ENCODE measurements around the gene NKX6-1. TPM values are rescaled to one million over a fixed set of nuclear protein-coding genes. Genes with fewer than 3 reads are reported as not detected.

NKX6-1 gene
- polyA plus RNA-seq, 2 donors, result 2.5 to 8.2 TPM

- peak overlapping the region; percentile 69 to 82 for H3K27ac ChIP-seq (ENCODE audit: low read depth in 2 of 2, low read length in 1 of 2)
- H3K4me3 ChIP-seq (ENCODE audit: low read depth in 1 of 2, low read length in 2 of 2), result peak overlapping the region in 1 of 2 donors; percentile 20
- H3K27me3 ChIP-seq (ENCODE audit: control insufficient read depth in 1 of 2, insufficient read depth in 2 of 2, low read length in 2 of 2), result peaks cover 0 to 32% of the 10 kb centered on the region in 2 donors
- H3K9me3 ChIP-seq (ENCODE audit: control insufficient read depth in 2 of 2, insufficient read depth in 1 of 2, low read depth in 1 of 2, low read length in 1 of 2), result peaks cover 0 to 5% of the 10 kb centered on the region in 2 donors
- WGBS, 2 donors, result 34 to 37% methylated on average over 22 of the region's 22 CpGs
- H3K4me1 ChIP-seq (ENCODE audit: control insufficient read depth in 2 of 2, insufficient read depth in 2 of 2, low read length in 1 of 2), result peaks cover 6 to 9% of the 10 kb centered on the region in 2 donors
- H3K36me3 ChIP-seq (ENCODE audit: control insufficient read depth in 2 of 2, insufficient read depth in 2 of 2, low read length in 1 of 2), result peaks cover 0 to 2% of the 10 kb centered on the region in 2 donors
Measured at GRCh38 chr4:84500386-84501201, 1.5 kb upstream of the NKX6-1 start.

- peak overlapping the region in 1 of 2 donors; percentile 61 for H3K4me3 ChIP-seq (ENCODE audit: low read depth in 1 of 2, low read length in 2 of 2)
- H3K36me3 ChIP-seq (ENCODE audit: control insufficient read depth in 2 of 2, insufficient read depth in 2 of 2, low read length in 1 of 2), result peaks cover 0 to 2% of the 10 kb centered on the region in 2 donors
- peak overlapping the region; percentile 62 to 69 for H3K27ac ChIP-seq (ENCODE audit: low read depth in 2 of 2, low read length in 1 of 2)
- peaks cover 6 to 9% of the 10 kb centered on the region in 2 donors for H3K4me1 ChIP-seq (ENCODE audit: control insufficient read depth in 2 of 2, insufficient read depth in 2 of 2, low read length in 1 of 2)
- H3K9me3 ChIP-seq (ENCODE audit: control insufficient read depth in 2 of 2, insufficient read depth in 1 of 2, low read depth in 1 of 2, low read length in 1 of 2), result peaks cover 0 to 9% of the 10 kb centered on the region in 2 donors
- H3K27me3 ChIP-seq (ENCODE audit: control insufficient read depth in 1 of 2, insufficient read depth in 2 of 2, low read length in 2 of 2), result peaks cover 0 to 38% of the 10 kb centered on the region in 2 donors
- WGBS, 2 donors, result 7 to 9% methylated on average over 11 of the region's 11 CpGs
Measured at GRCh38 chr4:84499624-84499982, 511 bp upstream of the NKX6-1 start.

GRCh38 chr4:84498203-84498934 lies 723 bp downstream of the NKX6-1 start:
- Histone ChIP-seq H3K27me3 (ENCODE audit: control insufficient read depth in 1 of 2, insufficient read depth in 2 of 2, low read length in 2 of 2) (peaks cover 0 to 40% of the 10 kb centered on the region in 2 donors), H3K9me3 (ENCODE audit: control insufficient read depth in 2 of 2, insufficient read depth in 1 of 2, low read depth in 1 of 2, low read length in 1 of 2) (peaks cover 0 to 9% of the 10 kb centered on the region in 2 donors), H3K4me1 (ENCODE audit: control insufficient read depth in 2 of 2, insufficient read depth in 2 of 2, low read length in 1 of 2) (peaks cover 6 to 10% of the 10 kb centered on the region in 2 donors), H3K36me3 (ENCODE audit: control insufficient read depth in 2 of 2, insufficient read depth in 2 of 2, low read length in 1 of 2) (peaks cover 0 to 2% of the 10 kb centered on the region in 2 donors), H3K4me3 (ENCODE audit: low read depth in 1 of 2, low read length in 2 of 2) (peak overlapping the region; percentile 61 to 65), H3K27ac (ENCODE audit: low read depth in 2 of 2, low read length in 1 of 2) (peak overlapping the region; percentile 81 to 84)
- WGBS, 2 donors, result 1% methylated on average over 63 of the region's 63 CpGs

- Histone ChIP-seq H3K4me3 (ENCODE audit: low read depth in 1 of 2, low read length in 2 of 2) (peak overlapping the region; percentile 61 to 65), H3K36me3 (ENCODE audit: control insufficient read depth in 2 of 2, insufficient read depth in 2 of 2, low read length in 1 of 2) (peaks cover 0 to 2% of the 10 kb centered on the region in 2 donors), H3K27me3 (ENCODE audit: control insufficient read depth in 1 of 2, insufficient read depth in 2 of 2, low read length in 2 of 2) (peaks cover 0 to 36% of the 10 kb centered on the region in 2 donors), H3K27ac (ENCODE audit: low read depth in 2 of 2, low read length in 1 of 2) (peak overlapping the region; percentile 81 to 84), H3K4me1 (ENCODE audit: control insufficient read depth in 2 of 2, insufficient read depth in 2 of 2, low read length in 1 of 2) (peaks cover 6 to 15% of the 10 kb centered on the region in 2 donors), H3K9me3 (ENCODE audit: control insufficient read depth in 2 of 2, insufficient read depth in 1 of 2, low read depth in 1 of 2, low read length in 1 of 2) (peaks cover 0 to 9% of the 10 kb centered on the region in 2 donors)
- 3 to 4% methylated on average over 49 to 73 of the region's 73 CpGs for WGBS, 2 donors
Measured at GRCh38 chr4:84497504-84498202, 1.4 kb downstream of the NKX6-1 start.

- WGBS, 2 donors, result 21 to 27% methylated on average over 51 to 53 of the region's 53 CpGs
- peak overlapping the region; percentile 61 to 65 for H3K4me3 ChIP-seq (ENCODE audit: low read depth in 1 of 2, low read length in 2 of 2)
- peak overlapping the region; percentile 81 to 84 for H3K27ac ChIP-seq (ENCODE audit: low read depth in 2 of 2, low read length in 1 of 2)
- H3K9me3 ChIP-seq (ENCODE audit: control insufficient read depth in 2 of 2, insufficient read depth in 1 of 2, low read depth in 1 of 2, low read length in 1 of 2), result peaks cover 0 to 7% of the 10 kb centered on the region in 2 donors
- H3K4me1 ChIP-seq (ENCODE audit: control insufficient read depth in 2 of 2, insufficient read depth in 2 of 2, low read length in 1 of 2), result peaks cover 6 to 15% of the 10 kb centered on the region in 2 donors
- H3K36me3 ChIP-seq (ENCODE audit: control insufficient read depth in 2 of 2, insufficient read depth in 2 of 2, low read length in 1 of 2), result peaks cover 0 to 2% of the 10 kb centered on the region in 2 donors
- H3K27me3 ChIP-seq (ENCODE audit: control insufficient read depth in 1 of 2, insufficient read depth in 2 of 2, low read length in 2 of 2), result peaks cover 0 to 35% of the 10 kb centered on the region in 2 donors
Measured at GRCh38 chr4:84496706-84497503, 2.2 kb downstream of the NKX6-1 start.

GRCh38 chr4:84496331-84496705 lies 2.8 kb downstream of the NKX6-1 start:
- Histone ChIP-seq H3K9me3 (ENCODE audit: control insufficient read depth in 2 of 2, insufficient read depth in 1 of 2, low read depth in 1 of 2, low read length in 1 of 2) (peaks cover 0 to 5% of the 10 kb centered on the region in 2 donors), H3K27me3 (ENCODE audit: control insufficient read depth in 1 of 2, insufficient read depth in 2 of 2, low read length in 2 of 2) (peaks cover 0 to 31% of the 10 kb centered on the region in 2 donors), H3K4me3 (ENCODE audit: low read depth in 1 of 2, low read length in 2 of 2) (peak overlapping the region; percentile 61 to 65), H3K4me1 (ENCODE audit: control insufficient read depth in 2 of 2, insufficient read depth in 2 of 2, low read length in 1 of 2) (peaks cover 6 to 15% of the 10 kb centered on the region in 2 donors), H3K36me3 (ENCODE audit: control insufficient read depth in 2 of 2, insufficient read depth in 2 of 2, low read length in 1 of 2) (peaks cover 0 to 2% of the 10 kb centered on the region in 2 donors), H3K27ac (ENCODE audit: low read depth in 2 of 2, low read length in 1 of 2) (peak overlapping the region; percentile 81 to 84)
- 22 to 31% methylated on average over 24 of the region's 24 CpGs for WGBS, 2 donors

GRCh38 chr4:84495794-84496261 lies 3.3 kb downstream of the NKX6-1 start:
- Histone ChIP-seq H3K4me3 (ENCODE audit: low read depth in 1 of 2, low read length in 2 of 2) (peak overlapping the region; percentile 24 to 61), H3K36me3 (ENCODE audit: control insufficient read depth in 2 of 2, insufficient read depth in 2 of 2, low read length in 1 of 2) (peaks cover 0 to 2% of the 10 kb centered on the region in 2 donors), H3K27me3 (ENCODE audit: control insufficient read depth in 1 of 2, insufficient read depth in 2 of 2, low read length in 2 of 2) (peaks cover 0 to 26% of the 10 kb centered on the region in 2 donors), H3K4me1 (ENCODE audit: control insufficient read depth in 2 of 2, insufficient read depth in 2 of 2, low read length in 1 of 2) (peaks cover 6 to 15% of the 10 kb centered on the region in 2 donors), H3K9me3 (ENCODE audit: control insufficient read depth in 2 of 2, insufficient read depth in 1 of 2, low read depth in 1 of 2, low read length in 1 of 2) (peaks cover 0 to 3% of the 10 kb centered on the region in 2 donors), H3K27ac (ENCODE audit: low read depth in 2 of 2, low read length in 1 of 2) (peak overlapping the region; percentile 81 to 84)
- WGBS, 2 donors, result 21 to 34% methylated on average over 23 of the region's 23 CpGs

- Histone ChIP-seq H3K4me1 (ENCODE audit: control insufficient read depth in 2 of 2, insufficient read depth in 2 of 2, low read length in 1 of 2) (peaks cover 6 to 15% of the 10 kb centered on the region in 2 donors), H3K4me3 (ENCODE audit: low read depth in 1 of 2, low read length in 2 of 2) (peak overlapping the region; percentile 24 to 61), H3K27me3 (ENCODE audit: control insufficient read depth in 1 of 2, insufficient read depth in 2 of 2, low read length in 2 of 2) (peaks cover 0 to 25% of the 10 kb centered on the region in 2 donors), H3K9me3 (ENCODE audit: control insufficient read depth in 2 of 2, insufficient read depth in 1 of 2, low read depth in 1 of 2, low read length in 1 of 2) (peaks cover 0 to 3% of the 10 kb centered on the region in 2 donors), H3K27ac (ENCODE audit: low read depth in 2 of 2, low read length in 1 of 2) (peak overlapping the region; percentile 53 to 81), H3K36me3 (ENCODE audit: control insufficient read depth in 2 of 2, insufficient read depth in 2 of 2, low read length in 1 of 2) (peaks cover 0 to 2% of the 10 kb centered on the region in 2 donors)
- WGBS, 2 donors, result 23 to 30% methylated on average over 21 of the region's 21 CpGs
Measured at GRCh38 chr4:84495118-84495793, 3.8 kb downstream of the NKX6-1 start.
